Stimulated activated CD8-positive, alpha-beta memory T cell treated with anti-CD3 and anti-CD28 coated beads, Interleukin-4, amount 100 ng/mL, for 4 hours (primary cell): Measurements from ENCODE around the gene EPN3.

ENCODE experiments used
- DNase-seq, 2 donors: peaks; one replicate each; pipeline ENCODE4 v3.0.0-alpha.2; 2020; ENCODE audit warnings: low read depth in 2 of 2, low spot score in 1 of 2

The EPN3 gene

DNA sequence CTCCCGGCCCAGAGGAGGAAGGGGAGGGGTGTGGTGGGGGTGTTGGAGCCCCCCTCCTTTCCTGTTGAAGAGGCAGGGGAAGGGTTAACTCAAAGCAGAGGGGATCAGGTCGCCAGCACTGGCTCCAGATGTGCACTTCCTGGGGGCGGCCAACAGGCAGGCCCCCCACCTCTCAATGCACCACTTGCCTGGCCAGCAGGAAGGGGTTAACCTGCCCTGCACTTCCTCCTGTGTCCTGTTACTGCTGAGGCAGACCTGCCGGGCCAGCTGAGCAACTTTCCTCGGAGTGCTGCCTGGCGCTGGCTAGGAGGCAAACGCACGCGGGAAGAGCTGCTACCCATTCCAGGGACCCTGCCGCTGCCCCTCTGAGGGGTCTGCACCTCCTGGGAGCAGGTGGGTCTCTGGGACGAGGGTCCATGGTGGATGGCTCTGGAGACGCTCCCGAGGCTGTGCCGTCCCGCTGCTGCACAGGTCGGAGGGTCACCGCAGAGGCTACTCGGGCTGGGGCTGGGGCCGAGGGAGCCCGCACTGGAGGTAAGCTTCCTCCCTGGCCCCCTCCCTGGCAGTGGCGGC is at the start of gene EPN3:
EPN3 (plus strand) TSS at position 284 of the 573 bp plus-strand sequence. CDS start 3,822 bp downstream, outside the sequence.
- no peak for DNase-seq

DNA sequence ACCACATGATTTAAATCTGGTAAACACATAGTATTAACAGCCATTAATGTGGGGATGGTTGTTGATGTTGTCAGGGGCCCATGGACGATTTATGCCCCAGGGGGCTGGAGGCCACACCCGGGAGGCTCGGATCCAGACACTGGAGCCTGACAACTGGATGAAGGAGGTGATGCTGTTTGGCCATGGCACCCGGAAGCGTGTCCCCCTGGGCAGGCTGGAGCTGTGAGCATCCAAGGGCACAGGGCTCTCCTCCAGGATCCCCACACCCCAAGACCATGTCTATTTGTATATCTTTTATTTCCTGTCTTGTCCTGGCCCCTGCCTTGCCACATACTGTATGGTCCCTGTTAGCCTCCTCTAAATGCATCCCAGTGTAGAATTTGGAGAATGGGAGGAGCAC is 49.3 kb upstream of the EPN3 start:
- DNase-seq = no peak

DNA sequence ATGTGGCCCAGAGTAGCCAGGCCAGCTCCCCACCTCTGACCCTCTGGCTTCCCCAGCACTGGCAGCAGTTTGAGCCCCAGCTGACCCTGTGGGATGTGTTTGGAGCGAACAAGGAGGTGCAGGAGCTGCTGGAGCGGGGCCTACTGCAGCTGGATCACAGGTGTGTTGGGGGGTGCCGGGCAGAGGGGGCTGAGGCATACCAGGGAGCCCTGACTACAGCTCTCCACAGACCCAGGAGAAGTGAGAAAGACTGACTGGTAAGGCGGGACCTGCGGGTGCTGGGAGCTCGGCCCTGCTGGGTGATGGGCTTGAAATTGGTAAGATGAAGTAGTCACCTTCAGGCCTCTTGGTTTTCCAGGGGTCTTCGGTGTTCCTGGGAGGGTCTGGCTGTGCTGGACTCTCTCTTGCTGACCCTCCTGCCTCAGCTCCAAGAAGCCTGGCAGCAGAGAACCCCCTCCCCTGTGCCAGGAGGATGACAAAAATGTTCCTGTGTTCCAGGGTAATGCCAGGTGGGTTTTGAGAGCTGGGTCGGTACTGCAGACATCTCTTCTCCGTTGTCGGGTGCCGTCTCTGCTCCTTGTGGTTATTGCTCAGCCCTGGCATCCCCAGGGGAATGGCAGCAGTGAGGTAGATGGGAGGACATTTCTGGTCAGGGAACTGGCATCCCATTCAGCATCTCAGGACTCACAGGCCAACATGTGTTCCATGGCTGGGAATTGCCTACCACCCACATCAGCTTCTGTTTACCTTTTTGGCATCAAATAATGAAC is 48.0 kb upstream of the EPN3 start:
- DNase-seq = no peak

DNA sequence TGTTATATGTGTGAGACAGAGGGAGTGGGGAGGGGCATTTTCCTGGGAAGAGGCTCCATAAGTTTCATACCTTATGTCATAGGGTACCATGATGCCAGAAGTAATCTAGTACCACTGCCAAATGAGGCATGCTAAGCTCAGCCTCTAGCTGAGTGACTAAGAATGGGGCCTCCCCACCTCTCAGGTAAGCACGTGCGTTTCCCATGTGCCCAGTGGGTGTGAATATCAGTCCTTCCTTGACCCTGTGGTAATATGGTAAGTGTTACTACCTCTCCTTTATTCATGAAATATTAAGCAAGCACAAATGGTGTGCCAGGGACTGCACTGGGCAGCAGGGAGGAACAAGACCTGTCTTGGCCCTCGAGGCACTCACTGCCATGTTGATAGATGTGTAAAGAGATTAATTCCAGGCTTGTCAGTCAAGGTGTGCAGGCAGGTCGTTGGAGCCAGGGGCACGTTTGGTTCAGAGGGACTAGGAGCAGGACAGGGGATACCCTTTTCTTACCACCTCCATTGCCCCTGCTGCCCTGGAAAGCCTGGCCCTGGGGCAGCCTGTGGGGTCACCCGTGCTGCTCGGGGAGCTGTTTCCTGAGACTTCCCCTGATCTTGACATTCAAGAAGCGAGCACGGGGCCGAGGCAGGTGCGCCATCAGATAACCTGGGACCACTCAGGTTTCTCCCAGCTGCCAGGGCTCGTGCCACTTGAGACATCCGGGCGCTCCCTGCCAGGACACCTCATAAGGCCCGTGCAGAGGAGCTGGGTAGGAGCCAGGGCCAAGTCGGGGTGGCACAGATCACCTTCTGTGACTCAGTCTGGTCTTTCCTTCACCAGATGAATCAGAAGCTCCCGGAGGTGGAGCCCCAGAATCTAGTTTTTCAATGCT is 45.1 kb upstream of the EPN3 start:
- no peak for DNase-seq

DNA sequence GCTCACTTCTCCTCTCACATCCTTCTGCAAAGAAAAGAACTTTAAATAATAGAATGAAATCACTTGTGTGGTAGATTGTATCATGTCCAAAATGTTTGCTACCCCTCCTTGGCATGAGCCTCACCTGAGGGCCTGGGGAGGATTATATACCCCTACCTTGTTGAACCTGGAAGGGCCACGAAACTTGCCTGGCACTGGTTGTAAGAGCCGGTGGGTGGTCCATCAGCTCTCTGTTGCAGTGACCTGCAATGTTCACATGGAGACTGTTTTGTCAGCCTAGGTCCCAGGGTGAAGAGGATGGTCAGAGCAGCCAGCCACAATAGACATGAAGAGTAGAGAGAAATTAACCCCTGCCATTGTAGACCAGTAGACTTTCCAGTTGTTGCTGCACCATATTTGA is 43.7 kb upstream of the EPN3 start:
- DNase-seq = no peak

DNA sequence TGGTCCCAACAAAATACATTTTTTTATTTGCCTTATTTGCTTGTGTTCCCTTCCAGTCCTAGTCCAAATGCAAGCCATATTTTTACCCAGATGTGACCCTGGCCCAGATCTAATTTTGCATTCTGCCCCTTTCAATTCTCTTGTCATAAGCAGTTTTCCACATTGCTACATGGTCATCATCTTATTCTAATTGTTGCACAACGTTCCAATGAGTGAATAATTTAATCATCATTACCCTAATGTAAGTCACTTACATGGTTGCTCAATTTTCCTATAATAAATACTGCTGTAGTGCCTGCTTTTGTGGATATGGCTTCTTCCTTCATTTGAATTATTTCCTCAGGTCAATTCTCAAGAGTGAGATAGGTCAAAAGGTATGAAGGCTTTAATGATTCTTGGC is 41.0 kb upstream of the EPN3 start:
- no peak for DNase-seq

DNA sequence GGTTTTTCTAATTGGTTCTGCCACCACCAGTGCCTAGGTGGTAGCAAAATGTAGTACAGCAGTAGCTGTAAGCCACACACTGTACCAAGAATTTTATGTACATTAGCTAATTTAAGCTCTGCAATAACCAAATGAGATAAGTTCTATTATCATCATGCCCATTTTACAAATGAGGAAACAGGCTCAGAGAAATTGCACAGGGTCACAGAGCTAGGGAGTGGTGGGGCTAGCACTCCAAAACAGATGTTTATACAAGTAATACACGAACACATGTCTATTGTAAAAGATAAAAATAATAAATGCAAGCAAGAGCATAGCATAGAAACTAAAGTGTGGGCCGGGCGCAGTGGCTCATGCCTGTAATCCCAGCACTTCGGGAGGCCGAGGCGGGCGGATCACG is 40.3 kb upstream of the EPN3 start:
- DNase-seq = no peak

DNA sequence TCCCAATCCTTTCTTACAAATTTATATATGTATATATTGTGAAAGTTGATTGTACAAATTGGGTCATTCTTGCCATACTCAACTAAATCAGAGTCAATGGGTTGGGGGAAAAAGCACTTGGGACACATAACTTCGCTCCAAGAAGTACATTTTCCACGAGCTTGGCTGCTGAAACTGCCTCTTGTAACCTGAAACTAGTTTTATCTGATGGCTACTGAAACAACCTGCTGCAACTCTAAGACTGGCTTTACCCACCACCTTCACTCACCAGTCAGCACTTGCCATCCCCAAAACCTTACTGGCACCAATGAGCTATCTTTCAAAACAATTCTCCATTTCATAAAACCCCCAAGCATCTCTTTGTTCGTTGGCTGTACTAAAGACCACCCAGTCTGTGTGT is 38.8 kb upstream of the EPN3 start:
- DNase-seq = no peak

DNA sequence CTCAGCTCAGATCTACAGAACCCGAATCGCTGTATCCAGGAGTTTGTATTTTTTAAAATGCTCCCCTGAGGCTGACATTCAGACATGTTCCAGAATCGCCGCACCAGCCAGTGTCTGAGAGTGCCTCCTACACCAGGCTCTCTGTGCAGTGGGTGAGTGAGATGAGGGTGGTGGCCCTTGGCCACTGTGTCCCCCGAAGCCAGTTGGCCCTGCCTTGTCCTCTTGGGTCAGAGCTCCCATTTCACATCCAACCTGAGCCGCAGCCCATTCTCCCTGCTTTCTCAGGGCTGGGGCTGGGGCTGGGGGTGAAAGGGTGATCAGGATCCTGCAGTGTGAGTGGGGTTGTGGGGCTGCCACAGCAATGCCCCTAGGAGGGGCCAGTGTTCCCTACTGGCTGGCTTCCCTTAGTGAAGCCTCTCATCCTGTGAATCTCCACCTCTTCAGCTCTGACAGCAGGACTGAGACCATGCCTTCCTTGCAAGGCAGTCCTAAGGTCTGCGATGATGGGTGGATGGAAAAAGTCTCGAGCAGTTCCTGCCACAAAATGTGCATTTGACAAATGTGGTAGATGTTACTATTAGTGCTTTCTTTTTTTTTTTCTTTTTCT is 37.2 kb upstream of the EPN3 start:
- DNase-seq = no peak

DNA sequence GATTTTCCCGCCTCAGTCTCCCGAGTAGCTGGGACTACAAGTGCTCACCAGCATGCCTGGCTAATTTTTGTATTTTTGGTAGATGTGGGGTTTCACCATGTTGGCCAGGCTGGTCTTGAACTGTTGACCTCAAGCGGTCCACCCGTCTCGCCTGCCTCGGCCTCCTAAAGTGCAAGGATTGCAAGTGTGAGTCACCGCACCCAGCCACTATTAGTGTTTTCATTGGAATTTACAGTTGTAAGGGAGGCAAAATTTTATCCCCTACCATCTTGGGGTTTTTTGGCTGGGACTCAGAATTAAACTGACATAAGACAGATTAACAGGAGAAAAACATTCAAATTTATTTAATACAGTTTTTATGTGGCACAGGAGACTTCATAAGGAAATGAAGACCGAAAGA is 36.6 kb upstream of the EPN3 start:
- DNase-seq = no peak

DNA sequence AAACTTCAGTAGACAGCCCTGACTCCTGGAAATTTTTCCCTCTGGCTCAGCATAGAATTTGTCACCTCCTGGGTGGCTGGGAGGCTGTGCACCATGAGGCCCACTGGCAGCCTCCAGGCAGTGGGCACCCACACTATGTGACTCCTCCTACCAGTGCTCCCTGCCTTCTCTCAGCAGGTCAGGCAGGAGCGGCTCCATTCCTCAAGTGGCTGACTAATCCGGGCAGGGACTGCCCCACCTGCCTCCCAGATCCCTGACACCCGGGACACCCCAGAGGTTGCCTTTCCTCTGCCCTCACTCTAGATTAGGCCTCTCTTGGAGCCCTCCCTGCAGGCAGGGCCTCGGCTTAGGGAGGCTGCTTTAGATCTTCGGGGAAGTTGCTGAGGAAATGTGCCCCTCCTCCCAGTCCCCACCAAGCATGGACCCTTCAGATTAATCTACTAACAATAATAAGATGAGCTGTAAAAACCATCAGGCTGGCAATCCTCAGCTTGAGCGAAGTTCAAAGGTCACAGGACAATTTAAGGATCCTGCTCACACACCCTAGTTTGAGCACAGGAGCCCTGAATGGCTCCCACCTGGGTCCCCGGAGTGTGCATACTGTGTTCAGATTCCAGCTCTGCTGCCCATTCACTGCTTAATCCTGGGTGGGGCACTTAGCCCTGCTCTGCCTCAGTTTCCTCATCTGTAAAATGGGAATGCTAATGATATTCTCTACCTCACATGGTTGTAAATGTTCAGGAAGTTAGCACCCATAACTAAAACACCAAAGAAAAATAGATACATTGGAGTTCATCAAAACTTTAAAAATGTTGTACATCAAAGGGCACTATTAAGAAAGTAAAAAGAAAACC is 34.3 kb upstream of the EPN3 start:
- no peak for DNase-seq

DNA sequence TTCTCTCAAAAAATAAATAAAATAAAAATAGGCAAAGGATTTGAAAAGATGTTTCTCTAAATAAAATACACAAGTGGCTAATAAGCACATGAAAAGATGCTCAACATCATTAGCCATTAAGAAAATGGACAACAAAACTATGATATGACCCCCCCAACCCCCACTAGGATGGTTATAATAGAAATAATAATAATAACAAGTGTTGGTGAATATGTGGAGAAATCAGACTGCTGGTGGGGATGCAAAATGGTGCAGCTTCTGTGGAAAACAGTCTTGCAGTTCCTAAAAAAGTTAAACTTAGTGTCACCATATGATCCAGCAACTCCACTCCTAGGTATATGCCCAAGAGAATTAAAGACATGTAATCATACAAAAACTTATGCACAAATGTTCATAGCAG is 33.3 kb upstream of the EPN3 start:
- DNase-seq = no peak

DNA sequence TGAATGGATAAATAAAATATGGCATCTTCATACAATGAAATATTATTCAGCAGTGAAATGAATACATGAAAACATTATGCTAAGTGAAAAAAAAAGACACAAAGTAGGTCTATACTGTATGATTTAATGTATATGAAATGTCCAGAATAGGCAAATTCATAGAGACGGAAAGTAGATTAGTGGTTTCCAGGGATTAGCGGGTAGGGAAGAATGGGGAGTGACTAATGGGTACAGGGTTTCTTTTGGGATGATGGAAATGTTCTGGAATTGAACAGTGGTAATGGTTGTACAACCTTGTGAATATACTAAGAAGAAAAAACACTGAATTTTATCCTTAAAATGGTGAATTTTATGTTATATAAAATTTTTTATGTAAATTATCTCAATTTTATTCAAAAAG is 32.8 kb upstream of the EPN3 start:
- no peak for DNase-seq

DNA sequence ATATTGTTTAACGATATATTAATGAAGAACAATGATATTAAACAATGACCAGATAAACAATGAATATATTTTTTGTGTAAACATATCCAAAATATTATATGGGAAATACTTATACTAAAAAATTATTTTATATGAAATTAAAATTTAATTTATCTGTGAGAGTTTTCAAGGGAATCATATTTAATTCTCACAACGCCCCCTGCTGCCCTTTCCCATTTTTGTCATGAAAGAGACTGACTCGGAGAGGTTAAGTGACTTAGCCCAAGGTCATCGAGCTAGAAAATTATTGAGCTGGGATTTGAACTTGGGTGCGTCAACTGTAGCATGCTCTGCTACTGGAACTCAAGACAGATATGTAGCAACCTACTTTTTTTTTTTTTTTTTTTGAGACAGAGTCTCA is 31.5 kb upstream of the EPN3 start:
- no peak for DNase-seq

DNA sequence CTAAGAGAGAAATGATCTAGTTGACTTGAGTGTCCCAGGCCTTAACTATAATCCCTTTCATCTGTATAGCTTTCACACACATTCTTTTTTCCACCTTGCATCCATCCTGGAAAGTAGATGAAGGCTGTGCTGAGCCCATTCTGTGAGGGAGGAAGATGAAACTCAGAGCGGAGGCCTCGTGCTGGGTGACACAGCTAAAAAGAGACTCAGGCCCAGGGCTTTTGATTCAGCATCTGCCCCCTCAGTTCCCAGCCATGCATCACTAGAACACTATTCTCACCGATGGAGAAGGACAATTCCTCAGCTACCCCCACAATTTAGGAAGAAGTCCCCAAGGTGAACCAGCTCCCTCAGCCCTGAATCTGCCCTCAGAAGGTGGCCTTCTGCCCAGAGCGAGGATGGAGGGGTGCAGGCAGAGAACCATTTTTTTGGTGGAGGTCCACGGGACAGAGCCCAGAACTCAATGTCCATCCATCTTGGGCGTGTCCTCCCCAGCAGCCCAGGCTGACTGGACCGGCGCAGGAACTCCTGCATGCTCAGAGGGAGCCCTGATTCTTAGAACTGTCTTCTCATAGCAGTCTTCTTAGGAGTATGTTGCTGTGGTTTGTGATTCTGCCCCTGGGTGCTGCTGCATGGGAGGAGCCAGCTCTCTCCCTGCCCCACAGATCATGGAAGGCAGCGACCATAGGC is 30.1 kb upstream of the EPN3 start:
- DNase-seq = no peak

DNA sequence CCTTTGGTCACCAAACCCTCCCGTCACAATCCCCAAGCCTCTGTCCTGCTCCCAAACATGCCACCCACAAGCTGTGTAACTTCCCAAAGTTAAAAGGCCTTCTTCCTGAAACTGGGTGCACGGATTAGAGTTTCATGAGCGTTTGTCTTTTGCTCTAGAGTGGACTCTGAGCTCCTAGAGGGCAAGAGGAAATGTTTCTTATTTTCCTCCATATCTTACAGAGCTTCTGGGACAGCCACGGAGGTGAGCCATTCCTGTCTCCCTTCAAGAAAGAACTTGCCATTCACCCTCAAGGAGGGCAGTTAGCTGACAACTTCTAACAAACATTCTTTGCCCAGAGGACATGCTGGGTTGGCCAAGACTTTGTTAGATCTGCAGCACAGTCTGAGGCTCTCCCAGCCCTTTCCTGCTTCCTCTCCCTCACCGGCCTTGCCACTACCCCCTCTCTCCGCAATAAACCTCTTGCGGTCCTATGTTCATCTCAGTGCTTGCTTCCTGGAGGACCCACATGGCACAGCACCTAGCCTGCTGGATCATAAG is 26.9 kb upstream of the EPN3 start:
- DNase-seq = no peak

DNA sequence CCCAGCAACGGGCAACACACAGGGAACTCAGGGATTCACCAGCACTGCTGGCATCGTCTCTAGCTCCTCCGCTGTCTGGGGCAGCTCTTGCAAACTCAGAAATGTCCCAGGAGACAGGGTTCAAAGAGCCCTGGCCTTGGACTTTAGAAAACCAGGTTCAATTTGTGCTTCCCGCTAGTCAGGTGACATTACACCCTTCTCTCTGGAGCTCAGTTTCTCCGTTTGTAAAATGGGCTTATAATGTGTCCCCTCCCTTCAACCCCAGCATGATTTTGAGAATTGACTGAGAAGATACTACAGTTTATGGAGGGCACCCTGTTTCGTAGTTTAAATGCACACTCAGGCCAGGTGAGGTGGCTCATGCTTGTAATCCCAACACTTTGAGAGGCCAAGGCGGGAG is 26.2 kb upstream of the EPN3 start:
- DNase-seq = no peak

DNA sequence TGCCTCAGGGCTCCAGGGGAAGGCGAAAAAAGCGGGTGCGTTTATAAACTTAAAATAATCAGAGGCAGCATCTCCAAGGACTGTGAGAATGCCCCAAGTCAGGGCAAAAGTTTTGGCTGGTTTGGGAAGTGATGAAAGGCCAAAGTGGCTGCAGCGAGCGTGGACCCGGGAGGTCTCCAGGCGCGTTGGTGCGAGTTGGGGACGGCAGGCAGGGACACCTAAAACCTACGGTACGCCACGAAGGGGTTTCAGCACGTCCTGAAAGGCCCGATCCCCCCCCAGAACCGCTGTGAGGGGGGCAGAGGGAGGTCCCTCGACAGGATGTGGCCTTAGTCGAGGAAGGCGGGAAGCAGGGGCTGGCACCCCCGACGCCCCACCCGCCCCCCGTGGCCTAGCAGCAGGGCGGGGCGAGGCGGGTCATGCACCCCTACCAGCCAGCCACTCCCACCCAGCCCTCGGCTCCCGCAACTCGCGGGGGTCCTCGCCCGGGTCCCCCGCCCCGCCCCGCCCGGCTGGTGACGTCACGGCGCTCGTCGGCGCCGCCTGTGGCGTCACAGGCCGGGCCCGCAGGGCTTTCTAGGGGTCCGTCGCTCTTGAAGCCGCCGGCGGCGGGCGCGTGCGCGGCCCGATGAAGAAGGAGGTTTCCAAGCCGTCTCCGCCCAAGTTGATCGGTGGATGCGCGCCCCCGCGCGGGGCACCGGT is 24.5 kb upstream of the EPN3 start, which contains the start of gene MYCBPAP:
MYCBPAP (plus strand) TSS at position 569 of the 702 bp plus-strand sequence. CDS start 236 bp downstream, outside the sequence.
- DNase-seq = peak; percentile 40 to 44
